Retinal pigment epithelial cell (primary cell): ENCODE measurements around the gene PPP2R3B.
A peak's percentile ranks its signal among the peaks of the same experiment; 100 is the strongest.
"Not testable (repeated sequence)": the region's sequence is repeated elsewhere in the genome, so short reads cannot be mapped to it uniquely, and the experiment has no call there.

Source experiments
- DNase-seq: peaks from one replicate; pipeline ENCODE4 v3.0.0-alpha.2; 2010; ENCODE audit warnings: low read depth
- H3K4me3 ChIP-seq: 2 replicates; pipeline ENCODE4 v1.5.1; 2011; ENCODE audit warnings: mild to moderate bottlenecking, low read length, control low read depth, moderate library complexity
- CTCF ChIP-seq: conservative IDR thresholded peaks from 2 replicates; pipeline ENCODE4 v1.5.1; 2011; ENCODE audit warnings: low read depth, low read length, control low read depth, inconsistent platforms

PPP2R3B gene

GRCh38 chrX:387729-388128 is 1.0 kb upstream of the PPP2R3B start:
- H3K4me3 ChIP-seq = peak overlapping the region; percentile 83
- no peak for DNase-seq
- TF ChIP-seq CTCF = no peak

- H3K4me3 ChIP-seq = peak overlapping the region; percentile 83
- TF ChIP-seq CTCF = no peak
- no peak for DNase-seq
These were observed 404 bp downstream of the PPP2R3B start for GRCh38 chrX:386239-386767.

- peak overlapping the region; percentile 83 for H3K4me3 ChIP-seq
- not testable (repeated sequence) for DNase-seq
These were observed 971 bp downstream of the PPP2R3B start for GRCh38 chrX:385736-386135.

- no peak overlapping the region for H3K4me3 ChIP-seq
- no peak for TF ChIP-seq CTCF
- DNase-seq = no peak
These were observed 1.8 kb downstream of the PPP2R3B start for GRCh38 chrX:384861-385260.

- DNase-seq = no peak
- no peak for TF ChIP-seq CTCF
- H3K4me3 ChIP-seq = no peak overlapping the region
These were observed 8.3 kb downstream of the PPP2R3B start for GRCh38 chrX:378443-378842.

GRCh38 chrX:376206-376605 is 10.5 kb downstream of the PPP2R3B start:
- not testable (repeated sequence) for DNase-seq, H3K4me3 ChIP-seq

GRCh38 chrX:375181-376036 is 11.3 kb downstream of the PPP2R3B start:
- no peak for TF ChIP-seq CTCF
- DNase-seq = no peak
- no peak overlapping the region for H3K4me3 ChIP-seq

GRCh38 chrX:374596-374995 is 12.1 kb downstream of the PPP2R3B start:
- no peak for DNase-seq
- no peak for TF ChIP-seq CTCF
- peak overlapping the region; percentile 52 for H3K4me3 ChIP-seq
